Upper lobe of left lung (tissue), 6 donors: ENCODE measurements around the gene U2AF2. TPM values are rescaled to one million over a fixed set of nuclear protein-coding genes. Genes with fewer than 3 reads are reported as not detected.

ENCODE experiments used
- ATAC-seq, 2 donors: fragments of 200-7000 bp; cut with Tn5 transposase; one replicate each; pipeline ENCODE4 v1.9.1; 2022; ENCODE audit warnings: mild to moderate bottlenecking in 2 of 2, moderate library complexity in 2 of 2; ENCODE audit not compliant: low FRiP score in 2 of 2
- DNase-seq, 2 donors: peaks; one replicate each; pipeline ENCODE4 v3.0.0-alpha.2; 2019 to 2020
- H3K27ac ChIP-seq, 4 donors: fragments of 200-600 bp; sonication (generic); one replicate each; pipeline ENCODE4 v1.5.1; 2016 to 2019
- H3K27me3 ChIP-seq, 4 donors: fragments of 200-600 bp; sonication (generic); one replicate each; pipeline ENCODE4 v1.5.1; 2017 to 2019
- H3K36me3 ChIP-seq, 4 donors: fragments of 200-600 bp; sonication (generic); one replicate each; pipeline ENCODE4 v1.5.1; 2016 to 2019
- H3K4me1 ChIP-seq, 4 donors: fragments of 200-600 bp; sonication (generic); one replicate each; pipeline ENCODE4 v1.5.1; 2018 to 2019
- H3K4me3 ChIP-seq, 4 donors: fragments of 200-600 bp; sonication (generic); one replicate each; pipeline ENCODE4 v1.5.1; 2017 to 2019; ENCODE audit warnings: mild to moderate bottlenecking in 2 of 4, moderate library complexity in 1 of 4
- H3K9me3 ChIP-seq, 4 donors: fragments of 200-600 bp; sonication (generic); one replicate each; pipeline ENCODE4 v1.5.1; 2018 to 2019
- EP300 ChIP-seq, 4 donors: sonication (generic); formaldehyde crosslinking; IDR thresholded peaks; one replicate each; pipeline ENCODE4 v1.5.1; 2017; ENCODE audit warnings: antibody characterized with exemption in 4 of 4, control low read depth in 2 of 4
- POLR2A ChIP-seq, 4 donors: fragments of 450-650 bp; IDR thresholded peaks; one replicate each; pipeline ENCODE4 v1.5.1; 2016 to 2017; ENCODE audit warnings: antibody characterized with exemption in 4 of 4, mild to moderate bottlenecking in 2 of 4
- POLR2AphosphoS5 ChIP-seq, 2 donors: sonication (generic); formaldehyde crosslinking; IDR thresholded peaks; one replicate each; pipeline ENCODE4 v1.5.1; 2017; ENCODE audit warnings: antibody characterized with exemption in 2 of 2
- WGBS, 2 donors: methylation state at CpG; one replicate each; pipeline ENCODE4 v1.1.5; 2017 to 2018; 5-methylcytosine and 5-hydroxymethylcytosine counted together
- total RNA-seq, 6 donors: library from RNA; depleted of rRNA in 4 of 6; stranded (reverse); fragments of >200 nt in 4 of 6; gene quantifications; one replicate each; pipeline versions ENCODE4 v1.1.0 to v1.2.1, GENCODE V29; 2016 to 2021
- TF ChIP-seq, protein P1 (sequence below), 6 experiments: fragments of 450-650 bp in 4 of 6; fragments of 200-600 bp in 2 of 6; sonication (generic) in 2 of 6; IDR thresholded peaks; one replicate each; pipeline ENCODE4 v1.5.1; 2016 to 2019; ENCODE audit warnings: antibody characterized with exemption in 6 of 6
- donor health status: DM: no; HTN: no; CAD: no; lungs with moderate emphysema.
- donor health status: DM: no; HTN: yes; CAD: no; lungs with severe emphysema.

Gene U2AF2
- total RNA-seq, 6 donors from 2014 or later: 57.7 to 294 (median 157) TPM

DNA sequence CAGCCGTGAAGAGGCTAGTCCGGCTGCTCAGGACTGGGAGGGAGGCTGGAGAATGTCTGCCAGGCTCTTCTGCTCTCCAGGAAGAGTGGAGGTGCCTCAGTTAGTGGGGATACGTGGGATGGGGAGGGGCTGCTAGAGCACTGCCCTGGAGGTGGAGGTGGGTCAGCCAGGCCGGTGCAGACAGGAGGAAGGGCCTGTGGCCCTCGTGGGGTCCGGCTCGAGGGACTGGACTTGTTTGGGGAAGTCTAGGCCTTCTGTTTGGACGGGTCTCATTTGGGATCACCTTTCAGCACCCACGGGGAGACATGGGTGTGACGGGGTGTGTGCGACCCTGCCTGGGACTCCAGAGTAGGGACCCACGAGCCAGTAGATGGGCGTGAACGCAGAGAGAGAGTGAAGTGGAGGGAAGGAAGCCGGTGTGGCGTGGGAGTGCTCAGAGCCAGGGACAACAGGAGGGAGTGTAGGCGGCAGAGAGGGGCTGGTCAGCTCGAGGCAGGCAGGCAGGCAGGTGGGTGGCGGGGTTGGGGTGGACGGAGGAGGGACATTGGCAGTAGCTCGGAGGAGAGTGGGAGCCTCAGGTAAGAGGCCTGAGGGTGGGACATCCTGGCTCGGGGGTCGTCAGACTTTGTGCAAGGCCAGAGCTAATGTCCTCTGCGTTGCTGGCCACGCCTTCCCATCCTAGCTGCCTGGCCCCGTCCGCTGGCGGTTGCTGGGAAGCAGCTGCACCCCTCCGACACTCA is 31.6 kb downstream of the U2AF2 start:
- H3K4me3 ChIP-seq: no peak overlapping the region
- H3K27me3 ChIP-seq: no peaks in the 10 kb centered on the region
- peaks cover 32 to 95% (median 59%) of the 10 kb centered on the region in 4 donors for H3K36me3 ChIP-seq
- ATAC-seq (no peak), DNase-seq (no peak)
- H3K27ac ChIP-seq: no peak overlapping the region
- 90 to 91% methylated on average over 27 to 29 of the region's 29 CpGs for WGBS, 2 donors
- peaks cover 11 to 32% (median 15%) of the 10 kb centered on the region in 4 donors for H3K4me1 ChIP-seq
- H3K9me3 ChIP-seq: no peaks in the 10 kb centered on the region
- TF ChIP-seq EP300 (IDR thresholded peaks at IDR 0.05): no peak
- no peak for TF ChIP-seq POLR2AphosphoS5 (IDR thresholded peaks at IDR 0.05)
- TF ChIP-seq POLR2A (IDR thresholded peaks at IDR 0.05): no peak
- TF ChIP-seq, protein P1, sequence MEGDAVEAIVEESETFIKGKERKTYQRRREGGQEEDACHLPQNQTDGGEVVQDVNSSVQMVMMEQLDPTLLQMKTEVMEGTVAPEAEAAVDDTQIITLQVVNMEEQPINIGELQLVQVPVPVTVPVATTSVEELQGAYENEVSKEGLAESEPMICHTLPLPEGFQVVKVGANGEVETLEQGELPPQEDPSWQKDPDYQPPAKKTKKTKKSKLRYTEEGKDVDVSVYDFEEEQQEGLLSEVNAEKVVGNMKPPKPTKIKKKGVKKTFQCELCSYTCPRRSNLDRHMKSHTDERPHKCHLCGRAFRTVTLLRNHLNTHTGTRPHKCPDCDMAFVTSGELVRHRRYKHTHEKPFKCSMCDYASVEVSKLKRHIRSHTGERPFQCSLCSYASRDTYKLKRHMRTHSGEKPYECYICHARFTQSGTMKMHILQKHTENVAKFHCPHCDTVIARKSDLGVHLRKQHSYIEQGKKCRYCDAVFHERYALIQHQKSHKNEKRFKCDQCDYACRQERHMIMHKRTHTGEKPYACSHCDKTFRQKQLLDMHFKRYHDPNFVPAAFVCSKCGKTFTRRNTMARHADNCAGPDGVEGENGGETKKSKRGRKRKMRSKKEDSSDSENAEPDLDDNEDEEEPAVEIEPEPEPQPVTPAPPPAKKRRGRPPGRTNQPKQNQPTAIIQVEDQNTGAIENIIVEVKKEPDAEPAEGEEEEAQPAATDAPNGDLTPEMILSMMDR (IDR thresholded peaks at IDR 0.05): no peak

DNA sequence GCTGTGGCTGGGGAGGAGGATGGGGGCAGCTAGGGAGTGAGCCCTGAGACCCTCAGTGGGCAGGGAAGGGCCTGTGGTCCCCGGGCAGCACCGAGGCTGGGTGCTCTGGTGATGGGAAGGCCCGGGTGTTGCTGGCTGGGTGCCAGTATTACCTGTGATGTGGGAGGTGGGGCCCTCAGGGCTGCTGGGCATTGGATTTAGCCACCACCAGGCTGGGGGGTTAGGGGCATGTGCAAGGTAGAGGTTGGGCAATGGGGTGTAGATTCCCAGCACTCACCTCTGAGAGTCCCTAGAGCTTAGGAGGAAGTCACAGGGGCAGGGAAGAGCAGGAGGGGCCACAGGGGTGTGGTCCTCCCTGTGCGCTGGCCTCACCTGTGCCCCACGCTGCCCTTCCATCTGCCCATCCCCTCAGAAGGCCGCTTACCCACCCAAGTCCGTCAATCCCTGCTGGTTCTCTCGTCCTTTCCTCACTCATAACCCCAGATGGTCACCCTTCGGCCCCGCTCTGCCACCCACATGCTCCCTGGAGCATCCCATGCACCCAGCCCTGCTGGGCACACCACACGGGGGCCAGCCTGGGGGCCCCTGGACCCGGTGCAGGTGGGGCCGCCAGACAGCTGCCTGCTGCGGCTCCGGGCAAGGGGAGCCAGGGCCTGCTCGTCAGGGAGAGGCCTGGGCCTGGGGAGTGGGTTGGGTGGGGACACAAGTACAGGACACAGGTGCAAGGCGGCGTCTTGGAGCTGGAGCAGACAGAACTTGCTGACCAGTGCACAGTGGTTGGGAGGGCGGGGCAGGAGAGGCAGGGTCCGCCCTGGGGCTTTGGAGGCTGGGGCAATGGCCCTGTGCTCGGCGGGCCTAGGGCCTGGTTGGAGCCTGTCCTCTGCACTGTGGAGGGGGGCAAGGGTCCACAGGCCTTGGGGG is 32.7 kb downstream of the U2AF2 start:
- H3K36me3 ChIP-seq: peaks cover 37 to 95% (median 69%) of the 10 kb centered on the region in 4 donors
- peak in 1 of 2 donors; percentile 56 for DNase-seq
- H3K4me3 ChIP-seq: no peak overlapping the region
- no peaks in the 10 kb centered on the region for H3K27me3 ChIP-seq
- WGBS, 2 donors: 93 to 94% methylated on average over 19 to 22 of the region's 22 CpGs
- TF ChIP-seq EP300 (IDR thresholded peaks at IDR 0.05) (no peak), POLR2AphosphoS5 (IDR thresholded peaks at IDR 0.05) (no peak), POLR2A (IDR thresholded peaks at IDR 0.05) (no peak)
- TF ChIP-seq, protein P1 (IDR thresholded peaks at IDR 0.05): no peak
- H3K27ac ChIP-seq: no peak overlapping the region
- peaks cover 11 to 27% (median 15%) of the 10 kb centered on the region in 4 donors for H3K4me1 ChIP-seq
- no peaks in the 10 kb centered on the region for H3K9me3 ChIP-seq
- no peak for ATAC-seq

DNA sequence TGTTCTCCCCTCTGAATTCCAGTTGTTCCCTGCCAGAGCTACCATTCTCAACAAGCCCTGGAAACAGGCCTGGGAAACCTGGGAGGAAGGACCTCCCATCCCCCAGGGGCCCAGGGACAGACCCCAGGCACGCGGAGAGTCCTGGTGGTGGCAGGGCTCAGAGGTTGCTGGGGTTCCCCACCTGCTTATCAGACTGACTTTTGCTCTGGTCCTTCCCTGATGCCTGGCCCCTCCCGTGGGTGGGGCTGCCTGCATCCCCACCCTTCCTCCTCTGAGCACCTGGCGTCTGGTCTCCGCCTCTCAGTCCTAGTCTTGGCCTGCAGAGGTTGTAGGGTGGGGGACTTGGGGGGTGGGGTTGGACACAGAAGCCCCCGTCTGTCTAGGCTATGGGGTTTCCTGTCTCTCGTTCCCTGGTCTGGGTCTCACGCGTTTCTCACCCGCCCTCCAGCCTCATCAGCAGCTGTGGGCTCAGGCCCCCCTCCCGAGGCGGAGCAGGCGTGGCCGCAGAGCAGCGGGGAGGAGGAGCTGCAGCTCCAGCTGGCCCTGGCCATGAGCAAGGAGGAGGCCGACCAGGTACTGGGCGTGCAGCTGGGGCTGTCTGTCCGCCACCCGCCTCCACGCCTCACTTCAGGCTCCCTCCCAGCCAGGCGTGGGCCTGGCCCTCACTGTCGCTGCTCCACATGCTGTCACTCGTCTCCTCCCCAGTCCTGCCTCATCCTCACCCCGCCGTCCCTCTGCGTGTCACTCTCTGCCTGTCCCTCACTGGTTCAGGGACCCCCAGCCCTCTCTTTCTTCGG is 33.8 kb downstream of the U2AF2 start:
- Histone ChIP-seq H3K4me3 (no peak overlapping the region), H3K4me1 (peaks cover 11 to 27% (median 12%) of the 10 kb centered on the region in 4 donors), H3K27me3 (no peaks in the 10 kb centered on the region), H3K36me3 (peaks cover 47 to 96% (median 80%) of the 10 kb centered on the region in 4 donors), H3K27ac (no peak overlapping the region), H3K9me3 (no peaks in the 10 kb centered on the region)
- ATAC-seq (no peak), DNase-seq (peak in 1 of 2 donors; percentile 69)
- 79 to 83% methylated on average over 24 to 27 of the region's 27 CpGs for WGBS, 2 donors
- TF ChIP-seq POLR2AphosphoS5 (IDR thresholded peaks at IDR 0.05): no peak
- TF ChIP-seq, protein P1 (IDR thresholded peaks at IDR 0.05): no peak
- no peak for TF ChIP-seq EP300 (IDR thresholded peaks at IDR 0.05)
- TF ChIP-seq POLR2A (IDR thresholded peaks at IDR 0.05): no peak

DNA sequence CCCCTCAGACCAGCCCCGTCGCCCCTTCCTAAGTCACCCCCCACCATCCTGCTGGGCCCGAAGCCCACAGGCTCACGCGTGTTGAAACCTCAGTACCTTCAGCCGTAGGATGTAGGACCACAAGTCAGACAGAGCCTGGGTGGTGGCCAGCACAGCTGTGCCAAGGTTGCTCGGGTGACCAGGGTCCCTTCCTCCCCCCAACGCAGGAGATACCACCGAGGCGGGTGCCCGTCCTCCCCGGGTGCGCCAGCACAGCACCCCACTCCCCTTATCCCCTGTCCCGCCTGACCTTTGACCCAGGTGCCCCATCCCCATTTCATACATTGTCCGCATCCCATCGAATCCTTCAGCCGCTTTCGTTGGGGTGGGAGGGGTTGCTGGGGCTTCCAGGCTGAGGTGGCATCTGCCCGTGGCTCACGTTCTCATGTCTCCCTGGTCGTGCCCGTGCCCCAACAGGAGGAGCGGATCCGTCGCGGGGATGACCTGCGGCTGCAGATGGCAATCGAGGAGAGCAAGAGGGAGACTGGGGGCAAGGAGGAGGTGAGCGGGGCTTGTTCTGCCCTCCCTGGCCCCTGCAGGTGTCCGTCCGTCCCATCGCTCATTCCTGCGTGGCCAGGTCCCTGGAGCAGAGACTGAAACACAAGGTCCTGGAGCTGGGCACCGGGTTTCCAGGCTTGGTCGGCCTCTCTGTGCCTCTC is 34.7 kb downstream of the U2AF2 start:
- 94 to 96% methylated on average over 27 to 30 of the region's 35 CpGs for WGBS, 2 donors
- no peaks in the 10 kb centered on the region for H3K9me3 ChIP-seq
- DNase-seq: peak in 1 of 2 donors; percentile 61
- no peak overlapping the region for H3K27ac ChIP-seq
- TF ChIP-seq, protein P1 (IDR thresholded peaks at IDR 0.05): no peak
- TF ChIP-seq POLR2A (IDR thresholded peaks at IDR 0.05): no peak
- TF ChIP-seq POLR2AphosphoS5 (IDR thresholded peaks at IDR 0.05): no peak
- no peak for TF ChIP-seq EP300 (IDR thresholded peaks at IDR 0.05)
- peaks cover 49 to 99% (median 87%) of the 10 kb centered on the region in 4 donors for H3K36me3 ChIP-seq
- no peak overlapping the region for H3K4me3 ChIP-seq
- no peak for ATAC-seq
- H3K4me1 ChIP-seq: peaks cover 6 to 21% (median 7%) of the 10 kb centered on the region in 4 donors
- H3K27me3 ChIP-seq: no peaks in the 10 kb centered on the region
